Adrenal gland (tissue), 12 donors: ENCODE measurements around the gene MYMK. TPM values are rescaled to one million over a fixed set of nuclear protein-coding genes. Genes with fewer than 3 reads are reported as not detected.

Experiments
- DNase-seq, 7 donors: peaks; one replicate each; pipeline ENCODE4 v3.0.0-alpha.2; 2019 to 2020
- H3K27ac ChIP-seq, 5 donors: fragments of 200-600 bp; sonication (generic) in 4 of 5; 1 replicate in 3 of 5; 2 replicates in 2 of 5; pipeline versions ENCODE4 v1.5.1 to v1.8.0; 2016 to 2020; ENCODE audit warnings: mild to moderate bottlenecking in 1 of 5
- H3K27me3 ChIP-seq: fragments of 200-600 bp; 2 replicates; pipeline ENCODE4 v1.8.0; 2021
- H3K36me3 ChIP-seq, 2 donors: fragments of 200-600 bp; replicated peaks in 1 of 2; 1 replicate in 1 of 2; 2 replicates in 1 of 2; pipeline versions ENCODE4 v1.5.1 to v1.8.0; 2018 to 2022
- H3K4me1 ChIP-seq, 2 donors: fragments of 200-600 bp; replicated peaks in 1 of 2; 1 replicate in 1 of 2; 2 replicates in 1 of 2; pipeline versions ENCODE4 v1.5.1 to v1.8.0; 2018 to 2021
- H3K4me3 ChIP-seq, 4 donors: fragments of 200-600 bp; sonication (generic) in 3 of 4; one replicate each; pipeline ENCODE4 v1.5.1; 2016 to 2018
- H3K9me3 ChIP-seq, 3 donors: fragments of 200-600 bp; sonication (generic) in 1 of 3; replicated peaks in 1 of 3; 1 replicate in 2 of 3; 2 replicates in 1 of 3; pipeline versions ENCODE4 v1.5.1 to v1.8.0; 2016 to 2021
- POLR2A ChIP-seq, 2 donors: fragments of 450-650 bp; IDR thresholded peaks; one replicate each; pipeline ENCODE4 v1.6.1; 2017; ENCODE audit warnings: antibody characterized with exemption in 2 of 2, mild to moderate bottlenecking in 2 of 2, moderate library complexity in 1 of 2
- WGBS, 4 donors: extraction: QIAGEN DNeasy Blood & Tissue Kit in 2 of 4; methylation state at CpG; one replicate each; pipeline versions ENCODE4 v1.1.5 to v1.1.7; 2013 to 2017; 5-methylcytosine and 5-hydroxymethylcytosine counted together
- intact Hi-C, 2 donors: fragments of 100-400 bp; cut with DNase I; formaldehyde crosslinking; loops; one replicate each; pipeline versions ENCODE4 v1.14.1 to v1.15.0; 2022 to 2023
- polyA plus RNA-seq, 3 donors: library from polyadenylated mRNA; stranded (reverse); fragments of 200-250 nt in 2 of 3; fragments of 350-450 nt in 1 of 3; fragmentation: Illumina TruSeq in 1 of 3; extraction: RNeasy Lipid Tissue Mini Kit (QIAGEN cat#74804) in 1 of 3; gene quantifications; one replicate each; pipeline ENCODE4 v1.2.3, GENCODE V29; 2013 to 2014
- total RNA-seq, 9 donors: library from RNA; depleted of rRNA in 4 of 9; stranded (reverse); fragments of >200 nt in 4 of 9; fragments of 120-200 nt in 1 of 9; fragmentation: NEBNext Ultra II Directional in 1 of 9; extraction: Animal tissue kit (Norgen Biotek cat#: 25700) in 1 of 9; gene quantifications; one replicate each; pipeline versions ENCODE4 v1.1.0 to v1.2.4, GENCODE V29; 2013 to 2023
- TF ChIP-seq, protein P1 (sequence below), 6 experiments: fragments of 450-650 bp in 4 of 6; fragments of 200-600 bp in 2 of 6; sonication (generic) in 1 of 6; IDR thresholded peaks; 1 replicate in 5 of 6; 2 replicates in 1 of 6; pipeline versions ENCODE4 v1.5.1 to v1.8.0; 2016 to 2021; ENCODE audit warnings: antibody characterized with exemption in 6 of 6, mild to moderate bottlenecking in 2 of 6, moderate library complexity in 1 of 6
- donor health status: healthy with polysubstance abuse.
- donor health status: Bipolar disorder and iron deficiency.
- donor health status: DM: yes; HTN: yes; CAD: no.
- donor health status: DM: no; HTN: no; CAD: no.
- donor health status: DM: no; HTN: no; CAD: no.
- donor health status: DM: yes; HTN: yes; CAD: no.

Gene MYMK
- total and polyA plus RNA-seq, 12 donors = not detected

- H3K4me3 ChIP-seq = no peak overlapping the region
- no peak for DNase-seq
- no peaks in the 10 kb centered on the region for H3K27me3 ChIP-seq
- WGBS, 4 donors = 78 to 84% (median 82%) methylated on average over 15 to 19 of the region's 19 CpGs
- no peaks in the 10 kb centered on the region for H3K36me3 ChIP-seq
- no peaks in the 10 kb centered on the region for H3K9me3 ChIP-seq
- no peak overlapping the region for H3K27ac ChIP-seq
- intact Hi-C loops = no loop called here
- peaks cover 0 to 14% of the 10 kb centered on the region in 2 donors for H3K4me1 ChIP-seq
- TF ChIP-seq POLR2A (IDR thresholded peaks at IDR 0.05) = no peak
- TF ChIP-seq, protein P1, sequence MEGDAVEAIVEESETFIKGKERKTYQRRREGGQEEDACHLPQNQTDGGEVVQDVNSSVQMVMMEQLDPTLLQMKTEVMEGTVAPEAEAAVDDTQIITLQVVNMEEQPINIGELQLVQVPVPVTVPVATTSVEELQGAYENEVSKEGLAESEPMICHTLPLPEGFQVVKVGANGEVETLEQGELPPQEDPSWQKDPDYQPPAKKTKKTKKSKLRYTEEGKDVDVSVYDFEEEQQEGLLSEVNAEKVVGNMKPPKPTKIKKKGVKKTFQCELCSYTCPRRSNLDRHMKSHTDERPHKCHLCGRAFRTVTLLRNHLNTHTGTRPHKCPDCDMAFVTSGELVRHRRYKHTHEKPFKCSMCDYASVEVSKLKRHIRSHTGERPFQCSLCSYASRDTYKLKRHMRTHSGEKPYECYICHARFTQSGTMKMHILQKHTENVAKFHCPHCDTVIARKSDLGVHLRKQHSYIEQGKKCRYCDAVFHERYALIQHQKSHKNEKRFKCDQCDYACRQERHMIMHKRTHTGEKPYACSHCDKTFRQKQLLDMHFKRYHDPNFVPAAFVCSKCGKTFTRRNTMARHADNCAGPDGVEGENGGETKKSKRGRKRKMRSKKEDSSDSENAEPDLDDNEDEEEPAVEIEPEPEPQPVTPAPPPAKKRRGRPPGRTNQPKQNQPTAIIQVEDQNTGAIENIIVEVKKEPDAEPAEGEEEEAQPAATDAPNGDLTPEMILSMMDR (IDR thresholded peaks at IDR 0.05) = no peak
Observed at GRCh38 chr9:133512253-133513213, 12.2 kb downstream of the MYMK start.

GRCh38 chr9:133511607-133512006, 13.2 kb downstream of the MYMK start:
- Histone ChIP-seq H3K4me3 (no peak overlapping the region), H3K4me1 (peaks cover 4 to 19% of the 10 kb centered on the region in 2 donors), H3K27me3 (no peaks in the 10 kb centered on the region), H3K27ac (no peak overlapping the region), H3K9me3 (no peaks in the 10 kb centered on the region), H3K36me3 (no peaks in the 10 kb centered on the region)
- DNase-seq = no peak
- intact Hi-C loops = no loop called here
- TF ChIP-seq POLR2A (IDR thresholded peaks at IDR 0.05) = no peak
- TF ChIP-seq, protein P1 (IDR thresholded peaks at IDR 0.05) = no peak
- WGBS, 4 donors = 81 to 86% (median 83%) methylated on average over 10 of the region's 10 CpGs

DNA sequence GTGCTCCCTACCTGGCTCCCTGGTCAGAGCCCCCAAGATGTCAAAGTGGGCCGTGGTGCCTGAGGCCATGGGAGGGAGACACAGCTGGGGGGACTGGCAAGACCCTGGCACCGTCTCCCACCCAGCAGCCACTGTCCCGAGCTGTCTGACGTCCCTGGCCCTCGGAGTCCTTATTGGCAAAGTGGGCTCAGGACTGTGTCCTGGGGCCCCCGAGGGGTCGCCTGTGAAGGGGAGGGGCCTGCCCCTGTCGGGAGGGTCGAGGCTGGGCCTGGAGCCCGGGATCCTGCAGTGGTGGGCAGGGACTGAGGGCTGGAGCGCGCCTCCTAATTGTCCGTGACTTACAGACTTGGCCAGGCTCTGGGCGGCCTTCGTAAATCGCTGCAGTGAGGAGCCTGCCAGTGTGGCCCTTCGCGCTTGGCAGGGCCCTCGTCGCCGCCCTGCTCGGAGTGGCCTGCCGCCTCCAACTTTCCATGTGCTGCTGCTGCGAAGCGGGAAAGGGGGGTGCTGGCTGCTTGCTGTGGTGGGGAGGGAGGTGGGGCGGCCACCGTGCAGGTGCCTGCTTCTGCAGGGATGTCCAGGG, 13.7 kb downstream of the MYMK start:
- DNase-seq = no peak
- Histone ChIP-seq H3K36me3 (no peaks in the 10 kb centered on the region), H3K27me3 (no peaks in the 10 kb centered on the region), H3K4me1 (peaks cover 9 to 25% of the 10 kb centered on the region in 2 donors), H3K4me3 (no peak overlapping the region), H3K9me3 (no peaks in the 10 kb centered on the region), H3K27ac (no peak overlapping the region)
- intact Hi-C loops = no loop called here
- TF ChIP-seq, protein P1 (IDR thresholded peaks at IDR 0.05) = no peak
- no peak for TF ChIP-seq POLR2A (IDR thresholded peaks at IDR 0.05)
- WGBS, 4 donors = 75 to 97% (median 86%) methylated on average over 13 to 27 of the region's 27 CpGs
